ENCODE measurements around the gene ATXN1. TPM values are rescaled to one million over a fixed set of nuclear protein-coding genes. Genes with fewer than 3 reads are reported as not detected.
A peak's percentile ranks its signal among the peaks of the same experiment; 100 is the strongest.

Gene ATXN1
- total RNA-seq, 2 donors from 2014 or later = 121 to 135 TPM

DNA sequence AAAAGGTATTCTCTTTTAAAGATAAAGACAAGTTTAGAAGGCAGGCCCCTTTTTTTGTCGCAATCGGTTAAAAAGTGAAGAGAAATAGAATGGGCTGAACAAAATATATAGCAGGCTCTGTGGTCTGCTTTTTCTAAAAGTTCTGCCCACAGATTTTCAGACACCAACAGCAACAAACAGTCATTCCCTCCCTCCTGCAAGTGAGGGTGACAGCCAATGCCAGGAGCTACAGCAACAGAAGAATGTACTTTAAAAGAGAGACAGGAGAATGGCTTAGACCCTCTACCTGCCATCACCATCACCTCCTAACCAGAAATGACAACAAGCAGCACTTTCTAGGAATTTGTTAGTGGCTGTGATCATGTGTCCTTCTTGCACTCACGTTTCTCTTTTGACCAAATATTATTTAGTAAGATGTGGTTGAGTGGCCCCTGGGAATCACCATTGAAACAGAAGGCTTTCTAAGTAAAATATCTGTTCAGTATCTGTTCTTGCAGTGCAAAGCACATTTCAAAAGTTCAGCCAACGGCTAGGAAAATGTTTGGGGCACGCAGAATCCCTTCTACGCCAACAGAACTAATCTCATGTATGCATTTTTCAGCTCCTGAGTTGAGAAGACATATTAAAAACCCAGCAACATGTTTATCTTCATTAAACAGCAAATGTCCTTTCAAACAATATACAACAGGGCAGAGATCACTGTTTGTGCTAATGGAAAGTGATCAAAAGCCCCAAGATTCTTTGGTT, 248.5 kb downstream of the ATXN1 start:
- ATAC-seq (no peak), DNase-seq (no peak)
- Mint-ChIP-seq H3K4me3 (no peak overlapping the region), H3K27me3 (no peaks in the 10 kb centered on the region), H3K27ac (peak overlapping the region; percentile 87), H3K4me1 (peaks cover 43% of the 10 kb centered on the region), H3K36me3 (ENCODE audit: low read depth) (peaks cover 8% of the 10 kb centered on the region)
- no peaks in the 10 kb centered on the region for H3K9me3 ChIP-seq (ENCODE audit: control insufficient read depth, low read length, poor library complexity, severe bottlenecking)

- Mint-ChIP-seq H3K36me3 (ENCODE audit: low read depth) (peaks cover 8% of the 10 kb centered on the region), H3K27ac (peak overlapping the region; percentile 87), H3K4me1 (peaks cover 39% of the 10 kb centered on the region), H3K4me3 (peak overlapping the region; percentile 53), H3K27me3 (no peaks in the 10 kb centered on the region)
- H3K9me3 ChIP-seq (ENCODE audit: control insufficient read depth, low read length, poor library complexity, severe bottlenecking) = no peaks in the 10 kb centered on the region
- ATAC-seq (peak; percentile 75), DNase-seq (no peak)
These were observed 249.4 kb downstream of the ATXN1 start for GRCh38 chr6:16511723-16512489.

DNA sequence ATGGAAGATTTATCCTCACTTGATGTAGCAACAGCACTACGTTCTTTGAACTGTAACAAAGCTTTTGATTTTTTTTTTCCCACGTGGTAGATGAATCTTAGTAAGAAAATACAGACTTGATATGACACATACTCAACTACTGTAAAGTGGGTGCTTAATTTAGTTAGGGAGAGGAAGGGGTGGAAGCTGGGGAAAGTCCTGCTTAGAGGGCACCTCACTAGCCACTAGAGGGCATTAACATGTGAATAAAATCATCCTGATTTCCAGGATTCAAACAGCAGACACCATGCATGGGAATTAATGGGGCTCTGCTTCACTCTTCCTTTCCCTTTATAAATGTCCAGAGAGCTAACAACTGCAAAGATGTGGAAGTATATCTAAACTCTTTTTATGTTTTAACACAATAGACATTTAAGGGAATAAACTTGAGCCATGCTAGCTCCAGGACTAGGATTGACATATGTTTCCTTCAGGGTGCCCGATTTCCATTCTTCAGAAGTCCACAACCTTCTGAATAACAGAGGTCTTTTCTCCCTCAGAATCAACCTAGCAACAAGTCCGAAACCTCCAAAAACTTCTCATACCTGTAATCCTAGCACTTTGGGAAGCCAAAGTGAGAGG, 250.1 kb downstream of the ATXN1 start:
- H3K27ac Mint-ChIP-seq = peak overlapping the region; percentile 87
- DNase-seq (no peak), ATAC-seq (peak; percentile 56)
- H3K4me1 Mint-ChIP-seq = peaks cover 39% of the 10 kb centered on the region
- H3K36me3 Mint-ChIP-seq (ENCODE audit: low read depth) = peaks cover 8% of the 10 kb centered on the region
- H3K27me3 Mint-ChIP-seq = no peaks in the 10 kb centered on the region
- H3K4me3 Mint-ChIP-seq = no peak overlapping the region
- H3K9me3 ChIP-seq (ENCODE audit: control insufficient read depth, low read length, poor library complexity, severe bottlenecking) = no peaks in the 10 kb centered on the region

GRCh38 chr6:16510245-16510644, 251.0 kb downstream of the ATXN1 start:
- DNase-seq = no peak
- no peak overlapping the region for H3K27ac Mint-ChIP-seq
- peaks cover 35% of the 10 kb centered on the region for H3K4me1 Mint-ChIP-seq
- H3K9me3 ChIP-seq (ENCODE audit: control insufficient read depth, low read length, poor library complexity, severe bottlenecking) = no peaks in the 10 kb centered on the region
- H3K36me3 Mint-ChIP-seq (ENCODE audit: low read depth) = peaks cover 8% of the 10 kb centered on the region
- ATAC-seq = no peak
- H3K27me3 Mint-ChIP-seq = no peaks in the 10 kb centered on the region
- H3K4me3 Mint-ChIP-seq = no peak overlapping the region

DNA sequence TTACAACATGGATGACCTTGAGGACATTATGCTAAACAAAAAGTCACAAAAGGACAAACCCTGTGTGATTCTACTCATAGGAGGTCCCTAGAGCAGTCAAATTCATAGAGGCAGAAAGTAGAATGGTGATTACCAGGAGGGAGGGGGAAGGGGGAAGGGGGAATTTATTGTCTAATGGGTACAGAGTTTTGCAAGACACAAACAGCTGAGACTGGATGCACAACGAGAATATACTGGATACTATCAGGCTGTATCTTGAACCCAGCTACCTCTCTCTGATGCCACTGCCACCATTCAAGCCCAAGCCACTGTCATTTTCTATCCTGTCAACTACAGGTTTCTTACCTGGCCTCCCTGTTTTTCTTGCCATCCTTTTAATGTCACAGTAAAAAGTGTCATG, 252.3 kb downstream of the ATXN1 start:
- Mint-ChIP-seq H3K36me3 (ENCODE audit: low read depth) (peaks cover 8% of the 10 kb centered on the region), H3K4me3 (no peak overlapping the region), H3K4me1 (peaks cover 39% of the 10 kb centered on the region), H3K27ac (no peak overlapping the region), H3K27me3 (no peaks in the 10 kb centered on the region)
- H3K9me3 ChIP-seq (ENCODE audit: control insufficient read depth, low read length, poor library complexity, severe bottlenecking) = no peaks in the 10 kb centered on the region
- no peak for ATAC-seq
- no peak for DNase-seq

GRCh38 chr6:16505711-16506357, 255.4 kb downstream of the ATXN1 start:
- Mint-ChIP-seq H3K36me3 (ENCODE audit: low read depth) (peaks cover 8% of the 10 kb centered on the region), H3K4me1 (peaks cover 29% of the 10 kb centered on the region), H3K27ac (peak overlapping the region; percentile 84), H3K4me3 (no peak overlapping the region), H3K27me3 (no peaks in the 10 kb centered on the region)
- ATAC-seq (no peak), DNase-seq (no peak)
- H3K9me3 ChIP-seq (ENCODE audit: control insufficient read depth, low read length, poor library complexity, severe bottlenecking) = no peaks in the 10 kb centered on the region

GRCh38 chr6:16504609-16505008, 256.7 kb downstream of the ATXN1 start:
- peak overlapping the region; percentile 84 for H3K27ac Mint-ChIP-seq
- DNase-seq (no peak), ATAC-seq (no peak)
- H3K9me3 ChIP-seq (ENCODE audit: control insufficient read depth, low read length, poor library complexity, severe bottlenecking) = no peaks in the 10 kb centered on the region
- peaks cover 2% of the 10 kb centered on the region for H3K36me3 Mint-ChIP-seq (ENCODE audit: low read depth)
- H3K27me3 Mint-ChIP-seq = no peaks in the 10 kb centered on the region
- no peak overlapping the region for H3K4me3 Mint-ChIP-seq
- peaks cover 24% of the 10 kb centered on the region for H3K4me1 Mint-ChIP-seq

DNA sequence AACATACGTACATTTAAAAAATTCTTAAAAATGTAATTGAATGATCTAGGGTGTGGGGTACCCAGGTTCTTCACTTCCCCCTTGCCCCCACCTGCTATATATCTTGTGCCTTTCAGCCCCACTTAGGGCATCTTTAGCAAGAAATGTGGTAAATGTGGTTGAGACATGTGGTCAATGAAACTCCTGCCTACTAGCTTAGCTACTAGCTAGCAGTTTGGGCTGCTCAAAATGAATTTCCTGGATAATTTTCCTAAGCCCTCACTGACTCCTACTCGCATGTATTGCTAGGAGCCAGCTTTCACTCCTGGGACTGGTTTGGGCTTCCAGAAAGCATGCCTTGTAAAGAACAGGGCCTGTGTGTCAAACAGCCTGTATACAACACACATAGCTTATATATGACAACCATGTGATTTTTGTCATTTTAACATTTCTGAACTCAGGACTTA, 257.3 kb downstream of the ATXN1 start:
- Mint-ChIP-seq H3K4me1 (peaks cover 23% of the 10 kb centered on the region), H3K36me3 (ENCODE audit: low read depth) (no peaks in the 10 kb centered on the region), H3K27me3 (no peaks in the 10 kb centered on the region), H3K4me3 (peak overlapping the region; percentile 31), H3K27ac (peak overlapping the region; percentile 63)
- no peaks in the 10 kb centered on the region for H3K9me3 ChIP-seq (ENCODE audit: control insufficient read depth, low read length, poor library complexity, severe bottlenecking)
- no peak for DNase-seq
- peak; percentile 82 for ATAC-seq

GRCh38 chr6:16503241-16503775, 258.0 kb downstream of the ATXN1 start:
- DNase-seq = no peak
- H3K4me3 Mint-ChIP-seq = no peak overlapping the region

GRCh38 chr6:16498957-16499356, 262.3 kb downstream of the ATXN1 start:
- Mint-ChIP-seq H3K4me3 (no peak overlapping the region), H3K4me1 (peaks cover 31% of the 10 kb centered on the region), H3K27ac (no peak overlapping the region), H3K36me3 (ENCODE audit: low read depth) (no peaks in the 10 kb centered on the region), H3K27me3 (no peaks in the 10 kb centered on the region)
- DNase-seq (no peak), ATAC-seq (no peak)
- H3K9me3 ChIP-seq (ENCODE audit: control insufficient read depth, low read length, poor library complexity, severe bottlenecking) = no peaks in the 10 kb centered on the region

More at GRCh38 chr6:16503241-16503775, 258.0 kb downstream of the ATXN1 start:
- Mint-ChIP-seq H3K27me3 (no peaks in the 10 kb centered on the region), H3K36me3 (ENCODE audit: low read depth) (no peaks in the 10 kb centered on the region), H3K27ac (no peak overlapping the region), H3K4me1 (peaks cover 22% of the 10 kb centered on the region)
- no peak for ATAC-seq
- no peaks in the 10 kb centered on the region for H3K9me3 ChIP-seq (ENCODE audit: control insufficient read depth, low read length, poor library complexity, severe bottlenecking)

DNA sequence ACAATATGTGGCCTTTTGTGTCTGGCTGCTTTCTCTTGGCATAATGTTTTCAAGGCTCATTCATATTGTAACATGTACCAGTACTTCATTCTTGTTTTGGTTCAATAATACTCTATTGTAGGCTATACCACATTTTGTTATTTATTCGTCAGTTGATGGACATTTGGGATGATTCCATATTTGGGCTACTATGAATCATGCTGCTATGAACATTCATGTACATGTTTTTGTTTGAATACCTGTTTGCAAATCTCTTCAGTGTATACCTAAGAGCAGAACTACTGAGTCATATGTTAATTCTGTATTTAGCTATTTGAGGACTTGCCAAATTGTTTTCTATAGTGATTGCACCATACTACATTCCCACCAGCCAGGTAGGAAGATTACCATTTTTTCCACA, 263.0 kb downstream of the ATXN1 start:
- no peak overlapping the region for H3K4me3 Mint-ChIP-seq
- no peaks in the 10 kb centered on the region for H3K36me3 Mint-ChIP-seq (ENCODE audit: low read depth)
- H3K4me1 Mint-ChIP-seq = peaks cover 27% of the 10 kb centered on the region
- no peaks in the 10 kb centered on the region for H3K27me3 Mint-ChIP-seq
- H3K27ac Mint-ChIP-seq = no peak overlapping the region
- no peaks in the 10 kb centered on the region for H3K9me3 ChIP-seq (ENCODE audit: control insufficient read depth, low read length, poor library complexity, severe bottlenecking)
- DNase-seq (no peak), ATAC-seq (no peak)

DNA sequence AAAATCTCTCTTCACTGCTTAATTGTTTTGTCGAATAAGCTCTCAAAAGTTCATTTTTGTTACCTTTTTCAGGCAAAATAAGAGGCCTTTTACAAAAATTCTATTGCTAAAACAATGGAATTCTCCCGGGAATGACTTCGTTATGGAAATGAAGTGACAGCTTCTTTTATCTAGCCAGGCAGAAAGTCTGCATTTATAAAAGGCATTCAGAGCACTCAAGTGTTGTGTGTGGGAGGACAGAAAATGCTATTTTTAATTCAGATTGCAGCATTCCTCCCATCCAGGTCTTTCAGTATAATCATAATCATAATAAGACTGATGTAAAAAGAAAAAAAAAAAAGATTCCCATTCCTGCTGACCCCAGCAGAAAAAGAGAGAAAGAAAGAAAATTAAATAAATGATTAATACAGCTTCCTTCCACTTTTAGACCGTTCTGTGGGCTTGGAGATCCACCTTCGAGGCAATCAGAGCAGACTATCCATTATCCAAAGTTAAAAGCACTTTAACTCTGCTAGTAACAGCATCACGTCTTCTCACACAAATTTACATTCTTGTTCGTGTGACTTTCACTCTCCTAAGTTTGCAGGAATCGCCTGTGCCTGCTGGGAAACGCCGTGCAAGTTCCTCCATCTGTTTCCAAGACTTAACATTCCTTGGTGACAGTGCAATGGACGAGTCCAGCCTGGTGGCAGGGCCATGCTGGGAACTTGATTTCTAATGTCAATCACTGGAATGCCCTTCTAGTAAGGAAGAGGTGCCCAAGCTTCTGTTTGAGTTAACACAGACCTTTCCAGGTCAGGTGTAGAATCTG, 264.1 kb downstream of the ATXN1 start:
- H3K4me3 Mint-ChIP-seq = no peak overlapping the region
- no peak for ATAC-seq
- DNase-seq = no peak
- H3K9me3 ChIP-seq (ENCODE audit: control insufficient read depth, low read length, poor library complexity, severe bottlenecking) = no peaks in the 10 kb centered on the region
- peak overlapping the region; percentile 53 for H3K27ac Mint-ChIP-seq
- no peaks in the 10 kb centered on the region for H3K27me3 Mint-ChIP-seq
- peaks cover 33% of the 10 kb centered on the region for H3K4me1 Mint-ChIP-seq
- no peaks in the 10 kb centered on the region for H3K36me3 Mint-ChIP-seq (ENCODE audit: low read depth)
